GM18858 (cell line): Measurements from ENCODE around the gene SNRNP27.

Experiments used
- ATAC-seq: cut with Tn5 transposase; IDR thresholded peaks from one replicate; pipeline ENCODE4 v1.9.1; 2021; ENCODE audit not compliant: unreplicated experiment

Gene SNRNP27

DNA sequence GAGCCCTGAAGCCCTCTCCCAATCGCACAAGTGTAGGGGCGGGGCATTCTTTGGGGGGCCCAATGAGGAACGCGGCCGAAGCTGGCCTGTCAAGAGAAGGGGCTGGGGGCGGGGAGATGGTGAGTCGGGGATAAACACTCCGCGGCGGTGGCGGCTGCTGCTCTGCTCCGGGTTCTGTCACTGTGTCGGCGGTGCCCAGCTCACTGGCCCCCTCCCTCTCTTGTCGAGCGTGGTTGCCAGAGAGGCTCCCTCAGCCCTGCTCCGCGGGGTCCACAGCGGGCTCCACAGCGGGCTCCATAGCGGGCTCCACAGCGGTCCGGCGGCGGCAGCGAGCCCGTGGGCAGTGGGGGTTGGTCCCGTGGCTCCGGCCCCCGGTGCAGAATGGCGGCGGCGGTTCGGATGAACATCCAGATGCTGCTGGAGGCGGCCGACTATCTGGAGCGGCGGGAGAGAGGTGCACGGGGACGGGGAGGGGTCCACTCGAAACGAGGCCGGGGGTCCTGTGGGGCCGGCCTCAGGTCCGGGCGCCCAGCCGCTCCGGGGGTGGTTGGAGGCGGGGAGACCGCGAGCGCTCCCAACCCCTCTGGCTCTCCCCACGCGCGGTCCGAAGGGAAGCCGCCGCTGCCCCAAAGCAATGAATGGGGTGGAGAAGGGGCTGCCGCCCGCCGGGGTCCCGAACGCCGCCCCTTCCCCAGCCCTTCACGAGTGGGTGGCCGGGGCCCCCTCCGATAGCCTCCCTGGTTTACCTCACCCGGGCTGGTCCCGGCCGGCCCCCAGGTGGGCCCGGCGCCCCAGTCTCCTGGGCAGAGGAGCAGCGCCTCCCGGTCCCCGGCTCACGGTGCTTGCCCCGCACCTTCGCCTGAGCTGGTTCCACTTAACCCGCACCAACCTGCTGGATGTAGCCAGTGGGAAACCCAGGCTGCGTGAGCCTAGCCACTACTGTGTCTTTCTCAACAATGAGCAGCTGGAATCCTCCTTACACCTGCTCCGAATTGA lies 21.5 kb downstream of the SNRNP27 start, which contains the start of gene MXD1:
MXD1 (plus strand) TSS at position 160 of the 996 bp plus-strand sequence; CDS start at position 382, 222 bp downstream.
- ATAC-seq: no peak

DNA sequence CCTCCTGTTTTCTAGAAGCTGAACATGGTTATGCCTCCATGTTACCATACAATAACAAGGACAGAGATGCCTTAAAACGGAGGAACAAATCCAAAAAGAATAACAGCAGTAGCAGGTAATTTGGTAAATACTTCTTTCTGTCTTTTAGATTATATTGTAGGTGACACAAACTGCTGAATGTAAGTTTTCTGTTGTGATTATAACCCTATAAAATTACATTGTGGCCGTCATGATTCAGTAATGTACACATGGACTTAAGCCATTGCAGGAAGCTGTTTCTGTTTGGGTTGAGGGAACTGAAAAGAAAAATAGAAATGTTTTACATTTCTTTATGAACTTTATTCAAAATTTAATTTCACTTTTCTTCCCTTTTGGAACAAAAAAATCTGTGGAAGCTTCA lies 22.4 kb downstream of the SNRNP27 start:
- ATAC-seq: no peak

GRCh38 chr2:69917852-69918251 lies 24.1 kb downstream of the SNRNP27 start:
- no peak for ATAC-seq

GRCh38 chr2:69918401-69918800 lies 24.6 kb downstream of the SNRNP27 start:
- no peak for ATAC-seq

- ATAC-seq: no peak
Measured at GRCh38 chr2:69923116-69923515, 29.4 kb downstream of the SNRNP27 start.

DNA sequence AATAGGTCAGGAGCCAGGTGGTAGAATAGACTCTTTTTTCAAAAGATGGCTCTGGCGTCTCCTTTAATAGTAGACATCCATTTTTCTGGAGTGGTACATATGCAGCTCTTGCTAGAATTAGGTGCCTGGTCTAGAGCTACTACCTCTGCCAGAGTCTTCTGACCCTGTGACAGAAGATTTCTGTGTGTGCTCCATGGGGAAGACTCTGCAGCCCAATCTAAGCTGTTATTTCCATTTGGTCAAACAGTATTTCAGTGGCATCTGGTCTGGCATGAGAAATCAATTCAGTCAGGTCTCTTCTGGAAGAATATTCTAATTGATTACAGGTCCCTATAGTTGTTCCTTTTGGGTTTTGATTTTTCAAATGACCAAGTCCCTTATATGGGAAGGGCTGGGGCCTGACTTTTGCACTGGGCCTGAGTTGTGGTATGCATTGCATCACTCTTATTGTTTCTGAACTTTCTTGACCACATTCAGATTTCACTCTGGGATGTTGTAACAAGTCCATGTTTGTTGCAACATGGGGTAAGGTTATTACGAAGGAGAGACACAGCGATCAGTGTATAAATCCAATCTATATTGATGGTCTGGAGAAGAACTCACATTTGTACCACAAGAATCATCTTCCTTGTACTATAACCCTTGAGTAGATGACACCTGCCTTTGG lies 33.2 kb downstream of the SNRNP27 start:
- no peak for ATAC-seq

DNA sequence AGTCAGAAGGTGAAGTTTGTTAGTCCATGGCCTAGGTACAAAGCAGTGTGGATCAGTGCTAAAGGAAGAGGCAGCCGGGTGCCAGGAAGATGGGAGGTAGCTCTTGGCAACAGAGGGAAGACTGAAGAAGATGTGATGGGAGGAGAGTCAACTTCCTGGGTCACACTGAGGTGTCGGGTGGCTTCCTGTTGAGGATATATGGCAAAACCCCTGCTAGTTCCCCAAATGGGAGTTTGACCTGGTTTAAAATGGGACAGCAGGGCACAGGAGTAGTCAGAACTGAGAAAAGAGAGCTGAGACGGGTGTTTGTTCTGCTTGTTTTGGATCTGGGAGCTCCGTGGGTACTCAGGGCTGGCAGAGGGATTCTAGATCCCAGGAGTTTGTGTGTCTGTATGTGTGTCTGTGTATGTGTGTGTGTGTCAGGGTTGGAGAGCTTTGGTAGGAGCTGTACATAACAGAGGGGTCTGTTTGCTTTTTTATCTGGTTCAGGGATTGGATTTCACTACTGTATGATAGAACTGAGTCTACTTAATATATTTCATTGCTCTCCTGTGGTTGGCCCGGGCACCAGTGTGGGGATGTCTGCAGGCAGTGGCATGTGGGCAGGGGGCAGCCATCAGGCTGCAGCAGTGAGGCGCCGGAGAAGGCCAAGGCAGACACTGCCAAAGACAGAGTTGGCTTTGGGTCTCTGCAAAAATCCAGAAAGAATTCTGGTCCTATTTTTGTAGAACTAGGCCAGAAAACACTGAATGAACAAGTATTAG lies 38.3 kb downstream of the SNRNP27 start:
- no peak for ATAC-seq

DNA sequence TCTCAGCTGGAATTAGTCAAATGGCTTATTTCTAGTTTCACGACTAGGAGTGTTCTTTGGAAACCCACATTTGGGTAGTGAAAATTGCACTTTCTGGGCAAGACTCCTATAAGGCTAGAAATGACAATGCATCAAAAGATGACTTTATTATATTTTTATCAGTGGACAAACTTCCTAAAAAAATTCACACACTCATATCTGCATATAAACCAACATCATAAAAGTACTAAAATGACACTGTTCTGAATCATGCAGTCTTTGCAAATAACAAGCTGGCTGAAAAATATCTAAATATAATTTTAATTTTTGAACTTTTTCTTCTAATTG lies 38.8 kb downstream of the SNRNP27 start:
- ATAC-seq: no peak

GRCh38 chr2:69933254-69933828 lies 39.6 kb downstream of the SNRNP27 start:
- no peak for ATAC-seq

DNA sequence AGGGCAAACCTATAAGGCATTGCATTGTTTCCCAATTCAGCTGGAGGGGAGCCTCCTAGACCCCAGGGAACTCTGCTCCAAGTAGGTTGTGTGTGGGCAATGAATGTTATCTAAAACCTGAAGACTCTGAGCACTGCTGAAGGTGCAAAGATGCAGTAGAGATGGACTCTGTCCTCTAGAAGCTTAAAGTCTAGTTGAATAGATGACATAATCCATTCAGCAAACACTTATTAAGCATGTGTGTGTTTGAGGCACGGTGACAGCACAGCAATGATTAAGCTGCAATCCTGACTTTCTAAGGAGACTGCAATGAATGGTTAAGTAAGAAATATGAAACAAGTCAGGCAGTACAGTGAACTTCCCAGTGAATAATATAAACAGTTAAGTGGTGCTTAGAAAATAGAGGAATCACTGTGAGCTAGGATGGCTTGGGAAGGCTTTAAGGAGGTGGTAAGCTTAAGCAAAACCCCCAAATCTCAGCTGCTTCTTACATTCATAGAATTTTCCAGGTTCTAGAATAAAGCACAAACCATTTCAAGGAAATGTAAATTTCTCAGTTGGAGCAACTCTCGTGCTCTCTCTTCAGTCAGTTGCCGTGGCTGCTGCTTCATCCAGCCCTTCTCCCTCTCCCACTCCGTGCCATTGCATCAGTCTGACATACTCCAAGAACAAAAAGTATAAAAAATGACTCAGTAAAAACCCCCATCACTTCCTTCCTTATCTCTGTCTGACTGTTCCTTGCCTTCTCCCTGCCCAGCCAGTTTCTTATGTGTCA lies 40.3 kb downstream of the SNRNP27 start:
- ATAC-seq: no peak

DNA sequence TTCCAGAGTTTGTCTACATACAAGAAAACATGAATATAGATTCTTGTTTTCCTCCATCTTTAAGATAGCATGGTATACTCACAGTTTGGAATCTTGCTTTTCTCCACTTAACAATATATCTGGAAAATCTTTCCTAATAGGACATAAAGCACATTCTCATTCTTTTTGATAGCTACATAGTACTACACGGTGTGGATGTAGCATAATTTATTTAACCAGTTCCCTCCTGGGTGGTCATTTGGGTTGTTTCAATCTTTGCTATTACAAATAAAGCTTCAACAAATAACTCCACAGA lies 40.8 kb downstream of the SNRNP27 start:
- no peak for ATAC-seq

DNA sequence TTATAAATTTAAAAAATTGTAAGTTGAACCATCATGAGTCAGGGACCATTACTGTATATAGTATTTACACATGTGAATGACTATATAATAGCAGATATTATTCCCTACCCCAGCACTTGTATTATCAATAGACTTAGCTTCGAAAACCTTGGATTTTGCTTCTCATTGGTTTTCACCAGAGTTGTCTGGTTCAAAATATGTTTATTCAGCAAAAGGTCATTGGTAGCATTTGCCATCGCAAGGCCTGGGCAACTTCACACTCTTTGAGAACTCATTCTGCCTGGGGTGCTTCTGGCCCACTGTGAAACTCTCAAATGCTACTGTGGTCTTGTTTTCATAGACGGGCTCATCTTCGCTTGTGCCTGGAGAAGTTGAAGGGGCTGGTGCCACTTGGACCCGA lies 41.3 kb downstream of the SNRNP27 start:
- no peak for ATAC-seq

GRCh38 chr2:69936906-69937305 lies 43.1 kb downstream of the SNRNP27 start:
- no peak for ATAC-seq

DNA sequence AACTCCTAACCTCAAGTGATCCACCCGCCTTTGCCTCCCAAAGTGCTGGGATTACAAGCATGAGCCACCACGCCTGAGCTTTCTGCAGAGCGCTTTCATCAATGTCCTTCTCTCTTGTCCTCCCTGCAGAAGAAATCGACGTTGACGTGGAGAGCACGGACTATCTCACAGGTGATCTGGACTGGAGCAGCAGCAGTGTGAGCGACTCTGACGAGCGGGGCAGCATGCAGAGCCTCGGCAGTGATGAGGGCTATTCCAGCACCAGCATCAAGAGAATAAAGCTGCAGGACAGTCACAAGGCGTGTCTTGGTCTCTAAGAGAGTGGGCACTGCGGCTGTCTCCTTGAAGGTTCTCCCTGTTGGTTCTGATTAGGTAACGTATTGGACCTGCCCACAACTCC lies 44.2 kb downstream of the SNRNP27 start:
- ATAC-seq: no peak

DNA sequence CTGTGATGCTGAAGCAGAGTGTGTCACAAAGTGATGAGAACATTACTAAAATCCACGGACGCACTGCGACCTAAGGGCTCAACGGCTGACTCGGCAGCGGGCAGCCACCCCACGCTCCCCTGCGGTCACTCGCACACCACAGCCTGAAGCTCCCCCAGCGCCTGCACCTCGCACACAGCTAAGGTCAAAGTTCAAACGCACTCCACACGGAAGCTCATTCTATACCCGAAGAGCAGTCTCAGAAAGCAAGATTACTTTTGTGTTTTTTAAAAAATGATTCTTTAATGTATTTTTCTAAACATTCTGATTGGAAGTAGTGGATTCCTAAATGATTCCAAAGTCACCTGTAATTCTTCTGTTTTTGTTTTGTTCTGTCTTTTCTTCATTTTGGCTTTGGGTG lies 46.0 kb downstream of the SNRNP27 start:
- ATAC-seq: no peak

GRCh38 chr2:69940691-69941090 lies 46.9 kb downstream of the SNRNP27 start:
- no peak for ATAC-seq

- no peak for ATAC-seq
Measured at GRCh38 chr2:69943000-69943842, 49.5 kb downstream of the SNRNP27 start.

DNA sequence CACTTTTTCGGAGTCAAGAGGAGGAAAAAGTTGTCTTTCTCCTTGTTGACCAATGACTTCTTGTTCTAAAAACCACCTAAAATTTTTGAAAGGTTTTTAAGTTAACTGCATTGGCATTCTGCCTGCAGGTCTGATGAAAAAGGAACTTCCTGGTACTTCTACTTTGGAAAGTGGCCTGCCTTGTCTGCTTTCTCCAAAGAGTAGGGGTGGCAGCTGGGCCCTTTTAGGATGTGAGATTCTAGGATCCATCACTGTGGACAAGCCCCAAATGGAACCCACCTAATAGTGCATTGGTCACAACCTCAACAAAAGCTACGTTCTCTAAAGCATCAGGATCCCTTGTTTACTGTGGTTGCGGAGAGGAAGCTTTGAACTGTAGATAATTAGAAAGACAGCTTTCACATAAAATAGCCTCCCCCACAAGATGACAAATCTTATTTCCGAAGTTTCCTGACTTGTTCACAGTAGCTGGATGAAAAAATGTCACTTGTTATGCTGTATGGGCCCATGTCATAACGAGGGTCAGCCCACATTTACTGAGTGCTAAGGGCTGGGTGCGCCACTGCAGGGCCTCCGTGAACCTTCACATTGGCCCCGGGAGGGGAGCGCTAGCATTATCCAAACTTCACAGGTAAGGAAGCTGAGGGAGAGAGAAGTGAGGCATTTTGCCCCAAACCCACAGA lies 50.2 kb downstream of the SNRNP27 start:
- ATAC-seq: no peak

DNA sequence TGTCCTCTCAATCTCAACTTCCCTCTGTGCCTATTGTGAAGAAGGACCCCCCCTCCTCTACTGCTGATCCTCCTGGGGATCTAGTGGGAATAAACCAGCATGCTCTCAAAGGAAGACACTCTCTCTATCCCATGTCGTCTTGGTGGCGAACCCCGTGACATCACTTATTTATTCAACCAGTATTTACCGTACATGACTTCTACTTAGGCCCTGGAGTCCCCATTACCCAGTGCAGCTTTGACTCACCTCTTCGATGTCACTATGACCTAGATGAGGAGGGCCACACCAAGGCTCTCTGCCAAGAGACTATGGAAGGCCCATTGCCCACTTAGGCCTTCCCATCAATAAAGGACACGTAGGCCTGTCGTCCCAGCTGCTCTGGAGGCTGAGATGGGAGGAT lies 51.0 kb downstream of the SNRNP27 start:
- no peak for ATAC-seq
